WTC11 (cell line): Measurements from ENCODE around the gene FCHSD1. TPM values are rescaled to one million over a fixed set of nuclear protein-coding genes. Genes with fewer than 3 reads are reported as not detected.

ENCODE experiments used
- ATAC-seq: fragments of 200-7000 bp; cut with Tn5 transposase; 2 replicates; pipeline ENCODE4 v1.10.0; 2021; ENCODE audit warnings: mild to moderate bottlenecking, moderate library complexity
- CTCF ChIA-PET: fragments of 300-600 bp; sonication (Branson Sonifier 250); formaldehyde crosslinking; loops from one replicate; lab custom pipeline; 2021; ENCODE audit warnings: antibody characterized with exemption; lab: Charles Lee
- POLR2A ChIA-PET: fragments of 350-600 bp; sonication (Branson Sonifier 250); formaldehyde crosslinking; loops from one replicate; lab custom pipeline; 2021; ENCODE audit warnings: antibody characterized with exemption; lab: Charles Lee
- DNase-seq: peaks from one replicate; pipeline ENCODE4 v3.0.0; 2021; ENCODE audit warnings: low spot score
- H3K27ac Mint-ChIP-seq: 2 replicates; pipeline ENCODE4 v1.8.0; 2021; ENCODE audit warnings: mixed read lengths
- H3K27me3 Mint-ChIP-seq: 2 replicates; pipeline ENCODE4 v1.8.0; 2021; ENCODE audit warnings: low read depth, mild to moderate bottlenecking, moderate library complexity, mixed read lengths
- H3K36me3 Mint-ChIP-seq: 2 replicates; pipeline ENCODE4 v1.8.0; 2021; ENCODE audit warnings: mixed read lengths
- H3K4me1 Mint-ChIP-seq: 2 replicates; pipeline ENCODE4 v1.8.0; 2022; ENCODE audit warnings: mixed read lengths
- H3K4me3 Mint-ChIP-seq: 2 replicates; pipeline ENCODE4 v1.8.0; 2021; ENCODE audit warnings: mild to moderate bottlenecking, moderate library complexity, mixed read lengths
- H3K9me3 Mint-ChIP-seq: 2 replicates; pipeline ENCODE4 v1.8.0; 2021; ENCODE audit warnings: mixed read lengths
- CBFB ChIP-seq: sonication (generic); formaldehyde crosslinking; IDR thresholded peaks from 2 replicates; pipeline ENCODE4 v1.8.1; 2022; ENCODE audit warnings: mild to moderate bottlenecking, low read depth, missing genetic modification reagents
- E2F1 ChIP-seq: sonication (generic); formaldehyde crosslinking; IDR thresholded peaks from 2 replicates; pipeline ENCODE4 v1.8.0; 2022; ENCODE audit warnings: mild to moderate bottlenecking, missing genetic modification reagents
- EMX1 ChIP-seq: fragments of 250-450 bp; sonication (Bioruptor Pico); IDR thresholded peaks from 2 replicates; pipeline ENCODE4 v1.8.0; 2021; ENCODE audit warnings: mild to moderate bottlenecking
- FOXJ3 ChIP-seq: sonication (generic); formaldehyde crosslinking; IDR thresholded peaks from 2 replicates; pipeline ENCODE4 v1.9.0; 2021; ENCODE audit warnings: missing genetic modification reagents, mild to moderate bottlenecking, borderline replicate concordance
- FOXP1 ChIP-seq: sonication (generic); formaldehyde crosslinking; IDR thresholded peaks from 2 replicates; pipeline ENCODE4 v1.8.0; 2022; ENCODE audit warnings: missing genetic modification reagents, mild to moderate bottlenecking, moderate library complexity, borderline replicate concordance
- JAZF1 ChIP-seq: fragments of 250-450 bp; sonication (Bioruptor Pico); IDR thresholded peaks from 2 replicates; pipeline ENCODE4 v1.9.0; 2021; ENCODE audit warnings: moderate library complexity, mild to moderate bottlenecking, inconsistent platforms
- MXD4 ChIP-seq: fragments of 250-450 bp; sonication (Bioruptor Pico); IDR thresholded peaks from 2 replicates; pipeline ENCODE4 v1.8.0; 2021; ENCODE audit warnings: mild to moderate bottlenecking, moderate library complexity, borderline replicate concordance
- NFE2L1 ChIP-seq: sonication (generic); formaldehyde crosslinking; IDR thresholded peaks from 2 replicates; pipeline ENCODE4 v1.8.1; 2023; ENCODE audit warnings: missing genetic modification reagents
- NFYB ChIP-seq: sonication (generic); formaldehyde crosslinking; conservative IDR thresholded peaks from 2 replicates; pipeline ENCODE4 v1.8.0; 2022; ENCODE audit warnings: low read depth, missing genetic modification reagents
- PRRX2 ChIP-seq: fragments of 250-450 bp; sonication (Bioruptor Pico); IDR thresholded peaks from 2 replicates; pipeline ENCODE4 v1.8.0; 2021; ENCODE audit warnings: mild to moderate bottlenecking
- RORB ChIP-seq: fragments of 250-450 bp; sonication (Bioruptor Pico); IDR thresholded peaks from 2 replicates; pipeline ENCODE4 v1.9.0; 2021; ENCODE audit warnings: mild to moderate bottlenecking
- SOX15 ChIP-seq: fragments of 250-450 bp; sonication (Bioruptor Pico); IDR thresholded peaks from 2 replicates; pipeline ENCODE4 v1.9.0; 2021; ENCODE audit warnings: mild to moderate bottlenecking
- TCF7 ChIP-seq: sonication (generic); formaldehyde crosslinking; IDR thresholded peaks from 2 replicates; pipeline ENCODE4 v1.8.0; 2022; ENCODE audit warnings: mild to moderate bottlenecking, low read depth, missing genetic modification reagents, moderate library complexity
- USF1 ChIP-seq: sonication (generic); formaldehyde crosslinking; IDR thresholded peaks from 2 replicates; pipeline ENCODE4 v1.8.0; 2022; ENCODE audit warnings: mild to moderate bottlenecking, missing genetic modification reagents
- ZNF232 ChIP-seq: sonication (generic); formaldehyde crosslinking; IDR thresholded peaks from 2 replicates; pipeline ENCODE4 v1.8.0; 2022; ENCODE audit warnings: mild to moderate bottlenecking, missing genetic modification reagents
- ZNF671 ChIP-seq: fragments of 250-450 bp; sonication (Bioruptor Pico); IDR thresholded peaks from 2 replicates; pipeline ENCODE4 v1.8.0; 2021; ENCODE audit warnings: mild to moderate bottlenecking
- total RNA-seq: library from RNA; stranded (reverse); gene quantifications from 3 replicates; pipeline ENCODE4 v1.2.3, GENCODE V29; 2021
- TF ChIP-seq, protein P1 (sequence below): sonication (generic); formaldehyde crosslinking; conservative IDR thresholded peaks from 2 replicates; pipeline ENCODE4 v1.8.1; 2023; ENCODE audit warnings: mild to moderate bottlenecking, low read depth, missing genetic modification reagents, moderate library complexity
- TF ChIP-seq, protein P2 (sequence below): sonication (generic); formaldehyde crosslinking; IDR thresholded peaks from 2 replicates; pipeline ENCODE4 v1.8.1; 2023; ENCODE audit warnings: mild to moderate bottlenecking, missing genetic modification reagents
- TF ChIP-seq, protein P3 (sequence below): sonication (generic); formaldehyde crosslinking; IDR thresholded peaks from 2 replicates; pipeline ENCODE4 v1.8.1; 2023; ENCODE audit warnings: mild to moderate bottlenecking, missing genetic modification reagents, moderate library complexity
- TF ChIP-seq, protein P4 (sequence below): fragments of 250-450 bp; sonication (Bioruptor Pico); IDR thresholded peaks from 2 replicates; pipeline ENCODE4 v1.9.0; 2021; ENCODE audit warnings: mild to moderate bottlenecking, borderline replicate concordance

FCHSD1 gene
- total RNA-seq, 1 experiment from 2014 or later = 50.3 TPM

- Mint-ChIP-seq H3K9me3 (no peaks in the 10 kb centered on the region), H3K4me3 (no peak overlapping the region), H3K27me3 (no peaks in the 10 kb centered on the region), H3K27ac (no peak overlapping the region), H3K36me3 (peaks cover 68% of the 10 kb centered on the region), H3K4me1 (peaks cover 3% of the 10 kb centered on the region)
- CTCF ChIA-PET = no interaction called here
- no peak for DNase-seq
- TF ChIP-seq, protein P1, sequence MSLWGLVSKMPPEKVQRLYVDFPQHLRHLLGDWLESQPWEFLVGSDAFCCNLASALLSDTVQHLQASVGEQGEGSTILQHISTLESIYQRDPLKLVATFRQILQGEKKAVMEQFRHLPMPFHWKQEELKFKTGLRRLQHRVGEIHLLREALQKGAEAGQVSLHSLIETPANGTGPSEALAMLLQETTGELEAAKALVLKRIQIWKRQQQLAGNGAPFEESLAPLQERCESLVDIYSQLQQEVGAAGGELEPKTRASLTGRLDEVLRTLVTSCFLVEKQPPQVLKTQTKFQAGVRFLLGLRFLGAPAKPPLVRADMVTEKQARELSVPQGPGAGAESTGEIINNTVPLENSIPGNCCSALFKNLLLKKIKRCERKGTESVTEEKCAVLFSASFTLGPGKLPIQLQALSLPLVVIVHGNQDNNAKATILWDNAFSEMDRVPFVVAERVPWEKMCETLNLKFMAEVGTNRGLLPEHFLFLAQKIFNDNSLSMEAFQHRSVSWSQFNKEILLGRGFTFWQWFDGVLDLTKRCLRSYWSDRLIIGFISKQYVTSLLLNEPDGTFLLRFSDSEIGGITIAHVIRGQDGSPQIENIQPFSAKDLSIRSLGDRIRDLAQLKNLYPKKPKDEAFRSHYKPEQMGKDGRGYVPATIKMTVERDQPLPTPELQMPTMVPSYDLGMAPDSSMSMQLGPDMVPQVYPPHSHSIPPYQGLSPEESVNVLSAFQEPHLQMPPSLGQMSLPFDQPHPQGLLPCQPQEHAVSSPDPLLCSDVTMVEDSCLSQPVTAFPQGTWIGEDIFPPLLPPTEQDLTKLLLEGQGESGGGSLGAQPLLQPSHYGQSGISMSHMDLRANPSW (CRISPR knock-in tag) = no peak
- TF ChIP-seq E2F1 (CRISPR knock-in tag) (no peak), FOXJ3 (CRISPR knock-in tag) (no peak), ZNF671 (CRISPR knock-in tag) (no peak), RORB (no peak), NFYB (CRISPR knock-in tag) (no peak), PRRX2 (CRISPR knock-in tag) (no peak), JAZF1 (no peak), TCF7 (CRISPR knock-in tag) (no peak), SOX15 (no peak), CBFB (no peak), MXD4 (no peak), USF1 (CRISPR knock-in tag) (no peak), NFE2L1 (no peak), ZNF232 (no peak)
- TF ChIP-seq, protein P2, sequence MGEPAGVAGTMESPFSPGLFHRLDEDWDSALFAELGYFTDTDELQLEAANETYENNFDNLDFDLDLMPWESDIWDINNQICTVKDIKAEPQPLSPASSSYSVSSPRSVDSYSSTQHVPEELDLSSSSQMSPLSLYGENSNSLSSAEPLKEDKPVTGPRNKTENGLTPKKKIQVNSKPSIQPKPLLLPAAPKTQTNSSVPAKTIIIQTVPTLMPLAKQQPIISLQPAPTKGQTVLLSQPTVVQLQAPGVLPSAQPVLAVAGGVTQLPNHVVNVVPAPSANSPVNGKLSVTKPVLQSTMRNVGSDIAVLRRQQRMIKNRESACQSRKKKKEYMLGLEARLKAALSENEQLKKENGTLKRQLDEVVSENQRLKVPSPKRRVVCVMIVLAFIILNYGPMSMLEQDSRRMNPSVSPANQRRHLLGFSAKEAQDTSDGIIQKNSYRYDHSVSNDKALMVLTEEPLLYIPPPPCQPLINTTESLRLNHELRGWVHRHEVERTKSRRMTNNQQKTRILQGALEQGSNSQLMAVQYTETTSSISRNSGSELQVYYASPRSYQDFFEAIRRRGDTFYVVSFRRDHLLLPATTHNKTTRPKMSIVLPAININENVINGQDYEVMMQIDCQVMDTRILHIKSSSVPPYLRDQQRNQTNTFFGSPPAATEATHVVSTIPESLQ = no peak
- TF ChIP-seq, protein P3, sequence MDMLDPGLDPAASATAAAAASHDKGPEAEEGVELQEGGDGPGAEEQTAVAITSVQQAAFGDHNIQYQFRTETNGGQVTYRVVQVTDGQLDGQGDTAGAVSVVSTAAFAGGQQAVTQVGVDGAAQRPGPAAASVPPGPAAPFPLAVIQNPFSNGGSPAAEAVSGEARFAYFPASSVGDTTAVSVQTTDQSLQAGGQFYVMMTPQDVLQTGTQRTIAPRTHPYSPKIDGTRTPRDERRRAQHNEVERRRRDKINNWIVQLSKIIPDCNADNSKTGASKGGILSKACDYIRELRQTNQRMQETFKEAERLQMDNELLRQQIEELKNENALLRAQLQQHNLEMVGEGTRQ (CRISPR knock-in tag) = no peak
- POLR2A ChIA-PET = no interaction called here
- no peak for ATAC-seq
These were observed 6.2 kb upstream of the FCHSD1 start for GRCh38 chr5:141657404-141657803.

DNA sequence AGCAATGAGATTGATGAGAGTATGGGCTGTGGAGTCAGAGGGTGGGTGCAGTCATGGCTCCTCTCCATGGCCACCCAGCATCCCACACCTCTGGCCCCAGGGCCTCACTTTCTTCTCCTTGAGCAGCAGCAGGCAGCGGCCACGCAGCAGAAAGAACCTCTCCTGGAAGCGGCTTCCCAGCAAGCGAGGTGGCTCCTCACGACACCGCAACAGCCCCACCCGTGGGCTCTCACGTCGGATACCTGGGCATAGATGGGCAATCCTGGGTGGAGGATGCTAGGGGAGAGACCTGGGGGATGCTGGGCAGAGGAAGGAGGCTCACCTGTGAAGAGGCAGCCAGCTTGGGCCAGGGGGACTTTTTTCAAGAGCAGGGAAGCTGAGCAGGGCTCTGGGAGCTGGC is 5.2 kb upstream of the FCHSD1 start:
- no peak overlapping the region for H3K4me3 Mint-ChIP-seq

More for the DNA sequence above, 5.2 kb upstream of the FCHSD1 start:
- ChIA-PET CTCF (no interaction called here), POLR2A (no interaction called here)
- DNase-seq (no peak), ATAC-seq (no peak)
- TF ChIP-seq FOXP1 (CRISPR knock-in tag) = no peak
- TF ChIP-seq EMX1 (CRISPR knock-in tag) = no peak
- TF ChIP-seq PRRX2 (CRISPR knock-in tag) = no peak
- TF ChIP-seq, protein P4, sequence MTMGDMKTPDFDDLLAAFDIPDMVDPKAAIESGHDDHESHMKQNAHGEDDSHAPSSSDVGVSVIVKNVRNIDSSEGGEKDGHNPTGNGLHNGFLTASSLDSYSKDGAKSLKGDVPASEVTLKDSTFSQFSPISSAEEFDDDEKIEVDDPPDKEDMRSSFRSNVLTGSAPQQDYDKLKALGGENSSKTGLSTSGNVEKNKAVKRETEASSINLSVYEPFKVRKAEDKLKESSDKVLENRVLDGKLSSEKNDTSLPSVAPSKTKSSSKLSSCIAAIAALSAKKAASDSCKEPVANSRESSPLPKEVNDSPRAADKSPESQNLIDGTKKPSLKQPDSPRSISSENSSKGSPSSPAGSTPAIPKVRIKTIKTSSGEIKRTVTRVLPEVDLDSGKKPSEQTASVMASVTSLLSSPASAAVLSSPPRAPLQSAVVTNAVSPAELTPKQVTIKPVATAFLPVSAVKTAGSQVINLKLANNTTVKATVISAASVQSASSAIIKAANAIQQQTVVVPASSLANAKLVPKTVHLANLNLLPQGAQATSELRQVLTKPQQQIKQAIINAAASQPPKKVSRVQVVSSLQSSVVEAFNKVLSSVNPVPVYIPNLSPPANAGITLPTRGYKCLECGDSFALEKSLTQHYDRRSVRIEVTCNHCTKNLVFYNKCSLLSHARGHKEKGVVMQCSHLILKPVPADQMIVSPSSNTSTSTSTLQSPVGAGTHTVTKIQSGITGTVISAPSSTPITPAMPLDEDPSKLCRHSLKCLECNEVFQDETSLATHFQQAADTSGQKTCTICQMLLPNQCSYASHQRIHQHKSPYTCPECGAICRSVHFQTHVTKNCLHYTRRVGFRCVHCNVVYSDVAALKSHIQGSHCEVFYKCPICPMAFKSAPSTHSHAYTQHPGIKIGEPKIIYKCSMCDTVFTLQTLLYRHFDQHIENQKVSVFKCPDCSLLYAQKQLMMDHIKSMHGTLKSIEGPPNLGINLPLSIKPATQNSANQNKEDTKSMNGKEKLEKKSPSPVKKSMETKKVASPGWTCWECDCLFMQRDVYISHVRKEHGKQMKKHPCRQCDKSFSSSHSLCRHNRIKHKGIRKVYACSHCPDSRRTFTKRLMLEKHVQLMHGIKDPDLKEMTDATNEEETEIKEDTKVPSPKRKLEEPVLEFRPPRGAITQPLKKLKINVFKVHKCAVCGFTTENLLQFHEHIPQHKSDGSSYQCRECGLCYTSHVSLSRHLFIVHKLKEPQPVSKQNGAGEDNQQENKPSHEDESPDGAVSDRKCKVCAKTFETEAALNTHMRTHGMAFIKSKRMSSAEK (CRISPR knock-in tag) = no peak
- Mint-ChIP-seq H3K27me3 (no peaks in the 10 kb centered on the region), H3K9me3 (no peaks in the 10 kb centered on the region), H3K4me1 (peaks cover 8% of the 10 kb centered on the region), H3K36me3 (peaks cover 60% of the 10 kb centered on the region), H3K27ac (no peak overlapping the region)
